ENCODE data around the gene ZNF385B.

DNA sequence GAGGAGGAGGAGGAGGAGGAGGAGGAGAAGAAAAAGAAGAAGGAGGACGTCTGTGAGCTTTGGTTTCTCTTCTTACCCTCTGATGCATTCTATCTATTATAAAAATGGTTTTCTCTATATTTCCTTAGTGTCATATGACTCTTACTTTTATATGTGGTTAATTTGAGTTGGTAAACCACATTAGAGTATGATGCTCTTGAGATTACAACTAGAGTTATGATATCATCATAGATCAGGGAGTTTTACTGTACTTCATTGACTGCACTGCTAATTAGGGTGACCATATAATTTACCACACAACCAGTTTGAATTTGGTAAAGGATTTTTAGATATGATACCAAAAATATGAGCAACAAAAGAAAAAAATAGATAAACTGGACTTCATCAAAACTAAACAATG lies 166.4 kb downstream of the ZNF385B start:
- TF ChIP-seq, protein P1, sequence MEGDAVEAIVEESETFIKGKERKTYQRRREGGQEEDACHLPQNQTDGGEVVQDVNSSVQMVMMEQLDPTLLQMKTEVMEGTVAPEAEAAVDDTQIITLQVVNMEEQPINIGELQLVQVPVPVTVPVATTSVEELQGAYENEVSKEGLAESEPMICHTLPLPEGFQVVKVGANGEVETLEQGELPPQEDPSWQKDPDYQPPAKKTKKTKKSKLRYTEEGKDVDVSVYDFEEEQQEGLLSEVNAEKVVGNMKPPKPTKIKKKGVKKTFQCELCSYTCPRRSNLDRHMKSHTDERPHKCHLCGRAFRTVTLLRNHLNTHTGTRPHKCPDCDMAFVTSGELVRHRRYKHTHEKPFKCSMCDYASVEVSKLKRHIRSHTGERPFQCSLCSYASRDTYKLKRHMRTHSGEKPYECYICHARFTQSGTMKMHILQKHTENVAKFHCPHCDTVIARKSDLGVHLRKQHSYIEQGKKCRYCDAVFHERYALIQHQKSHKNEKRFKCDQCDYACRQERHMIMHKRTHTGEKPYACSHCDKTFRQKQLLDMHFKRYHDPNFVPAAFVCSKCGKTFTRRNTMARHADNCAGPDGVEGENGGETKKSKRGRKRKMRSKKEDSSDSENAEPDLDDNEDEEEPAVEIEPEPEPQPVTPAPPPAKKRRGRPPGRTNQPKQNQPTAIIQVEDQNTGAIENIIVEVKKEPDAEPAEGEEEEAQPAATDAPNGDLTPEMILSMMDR (tag by site-specific recombination; IDR thresholded peaks at IDR 0.05) = no peak
- TF ChIP-seq, protein P2, sequence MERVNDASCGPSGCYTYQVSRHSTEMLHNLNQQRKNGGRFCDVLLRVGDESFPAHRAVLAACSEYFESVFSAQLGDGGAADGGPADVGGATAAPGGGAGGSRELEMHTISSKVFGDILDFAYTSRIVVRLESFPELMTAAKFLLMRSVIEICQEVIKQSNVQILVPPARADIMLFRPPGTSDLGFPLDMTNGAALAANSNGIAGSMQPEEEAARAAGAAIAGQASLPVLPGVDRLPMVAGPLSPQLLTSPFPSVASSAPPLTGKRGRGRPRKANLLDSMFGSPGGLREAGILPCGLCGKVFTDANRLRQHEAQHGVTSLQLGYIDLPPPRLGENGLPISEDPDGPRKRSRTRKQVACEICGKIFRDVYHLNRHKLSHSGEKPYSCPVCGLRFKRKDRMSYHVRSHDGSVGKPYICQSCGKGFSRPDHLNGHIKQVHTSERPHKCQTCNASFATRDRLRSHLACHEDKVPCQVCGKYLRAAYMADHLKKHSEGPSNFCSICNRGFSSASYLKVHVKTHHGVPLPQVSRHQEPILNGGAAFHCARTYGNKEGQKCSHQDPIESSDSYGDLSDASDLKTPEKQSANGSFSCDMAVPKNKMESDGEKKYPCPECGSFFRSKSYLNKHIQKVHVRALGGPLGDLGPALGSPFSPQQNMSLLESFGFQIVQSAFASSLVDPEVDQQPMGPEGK (tag by site-specific recombination; IDR thresholded peaks at IDR 0.05) = no peak
